Hepatocyte (in vitro differentiated cells): Measurements from ENCODE around the gene SEMA5B. TPM values are rescaled to one million over a fixed set of nuclear protein-coding genes. Genes with fewer than 3 reads are reported as not detected.

Experiments used
- DNase-seq: peaks from one replicate; pipeline ENCODE4 v3.0.0-alpha.2; 2016; ENCODE audit warnings: low spot score
- H2AFZ ChIP-seq: fragments of 200-600 bp; sonication (generic); 2 replicates; pipeline ENCODE4 v1.6.0; 2016; ENCODE audit warnings: antibody characterized with exemption, mild to moderate bottlenecking
- H3K27ac ChIP-seq: fragments of 200-600 bp; sonication (generic); 2 replicates; pipeline ENCODE4 v1.5.1; 2016; ENCODE audit warnings: mild to moderate bottlenecking
- H3K27me3 ChIP-seq: fragments of 200-600 bp; sonication (generic); 2 replicates; pipeline ENCODE4 v1.6.1; 2016
- H3K36me3 ChIP-seq: fragments of 200-600 bp; sonication (generic); replicated peaks from 2 replicates; pipeline ENCODE4 v1.5.1; 2016; ENCODE audit warnings: low read depth; ENCODE audit not compliant: insufficient read depth
- H3K4me1 ChIP-seq: fragments of 200-600 bp; sonication (generic); 2 replicates; pipeline ENCODE4 v1.5.1; 2016; ENCODE audit warnings: mild to moderate bottlenecking, moderate library complexity; ENCODE audit not compliant: insufficient read depth
- H3K4me2 ChIP-seq: fragments of 200-600 bp; sonication (generic); 2 replicates; pipeline ENCODE4 v1.6.0; 2016
- H3K4me3 ChIP-seq: fragments of 200-600 bp; sonication (generic); 2 replicates; pipeline ENCODE4 v1.5.1; 2016; ENCODE audit warnings: mild to moderate bottlenecking
- H3K79me2 ChIP-seq: fragments of 200-600 bp; sonication (generic); 2 replicates; pipeline ENCODE4 v1.6.0; 2017; ENCODE audit warnings: mild to moderate bottlenecking
- H3K9me2 ChIP-seq: fragments of 200-600 bp; sonication (generic); replicated peaks from 2 replicates; pipeline ENCODE4 v1.6.0; 2017; ENCODE audit warnings: mild to moderate bottlenecking; ENCODE audit not compliant: insufficient read depth
- H3K9me3 ChIP-seq: fragments of 200-600 bp; sonication (generic); 2 replicates; pipeline ENCODE4 v1.5.1; 2016; ENCODE audit warnings: low read depth, mild to moderate bottlenecking
- H4K20me1 ChIP-seq: fragments of 200-600 bp; sonication (generic); 2 replicates; pipeline ENCODE4 v1.6.0; 2016; ENCODE audit warnings: mild to moderate bottlenecking; ENCODE audit not compliant: insufficient read depth, poor library complexity, severe bottlenecking
- EZH2 ChIP-seq: fragments of 200-600 bp; sonication (generic); IDR thresholded peaks from 2 replicates; pipeline ENCODE4 v1.6.1; 2016; ENCODE audit warnings: antibody characterized with exemption, mild to moderate bottlenecking, borderline replicate concordance
- EZH2phosphoT487 ChIP-seq: fragments of 200-600 bp; sonication (generic); IDR thresholded peaks from one replicate; pipeline ENCODE4 v1.6.1; 2018; ENCODE audit warnings: antibody characterized with exemption, mild to moderate bottlenecking, low read depth, moderate library complexity; ENCODE audit not compliant: unreplicated experiment, severe bottlenecking
- WGBS: methylation state at CpG from one replicate; pipeline ENCODE4 v1.1.6; 2016; ENCODE audit warnings: low lambda C conversion rate; ENCODE audit errors: missing lambda C conversion rate; 5-methylcytosine and 5-hydroxymethylcytosine counted together
- polyA plus RNA-seq: library from polyadenylated mRNA; unstranded; fragments of >200 nt; fragmentation: Nextera tagmentation; extraction: Ambion mirVana; gene quantifications from 2 replicates; pipeline ENCODE4 v1.2.1, GENCODE V29; 2016
- total RNA-seq: library from RNA; depleted of rRNA; stranded (reverse); fragments of >200 nt; gene quantifications from 2 replicates; pipeline ENCODE4 v1.2.3, GENCODE V29; 2014
- TF ChIP-seq, protein P1 (sequence below): fragments of 200-600 bp; sonication (generic); IDR thresholded peaks from 2 replicates; pipeline ENCODE4 v1.5.1; 2016; ENCODE audit warnings: antibody characterized with exemption, mild to moderate bottlenecking; ENCODE audit not compliant: poor library complexity

SEMA5B gene
- total and polyA plus RNA-seq, 2 experiments from 2014 or later, result 1.4 to 4.2 TPM

DNA sequence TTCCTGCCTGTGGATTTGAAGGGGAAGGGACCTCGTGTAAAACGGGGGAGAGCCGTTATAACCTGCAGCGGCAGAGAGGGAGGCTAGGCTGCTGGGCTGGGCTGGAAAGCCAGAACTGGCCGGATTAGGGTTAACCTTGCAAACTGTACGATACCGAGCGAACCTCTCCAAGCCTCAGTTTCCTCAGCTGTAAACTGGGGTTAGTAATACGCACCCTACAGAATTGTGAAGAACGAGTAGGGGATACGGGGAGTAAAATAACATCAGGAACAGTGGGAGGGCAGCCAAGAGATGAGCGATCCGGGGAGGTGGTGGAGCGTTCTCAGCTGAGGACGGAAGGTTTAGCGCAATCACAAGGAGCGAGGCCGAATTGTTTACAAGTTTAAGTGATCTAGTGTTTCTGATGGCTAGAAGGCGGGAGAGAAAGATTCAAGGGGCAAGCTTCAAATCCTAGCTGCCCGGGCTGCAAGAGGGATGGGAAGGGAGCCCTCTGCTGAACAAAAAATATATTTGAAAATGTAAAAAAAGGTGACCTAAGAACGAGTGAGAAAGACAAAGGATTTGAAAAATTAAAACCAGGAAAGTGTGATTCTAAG lies 768 bp upstream of the SEMA5B start:
- peaks cover 10% of the 10 kb centered on the region for H3K4me1 ChIP-seq
- no peaks in the 10 kb centered on the region for H3K9me2 ChIP-seq
- H2AFZ ChIP-seq, result peak overlapping the region; percentile 87
- TF ChIP-seq, protein P1, sequence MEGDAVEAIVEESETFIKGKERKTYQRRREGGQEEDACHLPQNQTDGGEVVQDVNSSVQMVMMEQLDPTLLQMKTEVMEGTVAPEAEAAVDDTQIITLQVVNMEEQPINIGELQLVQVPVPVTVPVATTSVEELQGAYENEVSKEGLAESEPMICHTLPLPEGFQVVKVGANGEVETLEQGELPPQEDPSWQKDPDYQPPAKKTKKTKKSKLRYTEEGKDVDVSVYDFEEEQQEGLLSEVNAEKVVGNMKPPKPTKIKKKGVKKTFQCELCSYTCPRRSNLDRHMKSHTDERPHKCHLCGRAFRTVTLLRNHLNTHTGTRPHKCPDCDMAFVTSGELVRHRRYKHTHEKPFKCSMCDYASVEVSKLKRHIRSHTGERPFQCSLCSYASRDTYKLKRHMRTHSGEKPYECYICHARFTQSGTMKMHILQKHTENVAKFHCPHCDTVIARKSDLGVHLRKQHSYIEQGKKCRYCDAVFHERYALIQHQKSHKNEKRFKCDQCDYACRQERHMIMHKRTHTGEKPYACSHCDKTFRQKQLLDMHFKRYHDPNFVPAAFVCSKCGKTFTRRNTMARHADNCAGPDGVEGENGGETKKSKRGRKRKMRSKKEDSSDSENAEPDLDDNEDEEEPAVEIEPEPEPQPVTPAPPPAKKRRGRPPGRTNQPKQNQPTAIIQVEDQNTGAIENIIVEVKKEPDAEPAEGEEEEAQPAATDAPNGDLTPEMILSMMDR, result peak; percentile 65
- TF ChIP-seq EZH2 (no peak), EZH2phosphoT487 (peak; percentile 32)
- WGBS, result 2% methylated on average over 21 of the region's 21 CpGs
- H3K27ac ChIP-seq, result peak overlapping the region; percentile 36
- H4K20me1 ChIP-seq, result no peaks in the 10 kb centered on the region
- no peaks in the 10 kb centered on the region for H3K79me2 ChIP-seq
- peak overlapping the region; percentile 97 for H3K4me2 ChIP-seq
- peak; percentile 75 for DNase-seq
- no peaks in the 10 kb centered on the region for H3K36me3 ChIP-seq
- H3K9me3 ChIP-seq, result no peaks in the 10 kb centered on the region
- H3K4me3 ChIP-seq, result peak overlapping the region; percentile 46
- H3K27me3 ChIP-seq, result peaks cover 62% of the 10 kb centered on the region

DNA sequence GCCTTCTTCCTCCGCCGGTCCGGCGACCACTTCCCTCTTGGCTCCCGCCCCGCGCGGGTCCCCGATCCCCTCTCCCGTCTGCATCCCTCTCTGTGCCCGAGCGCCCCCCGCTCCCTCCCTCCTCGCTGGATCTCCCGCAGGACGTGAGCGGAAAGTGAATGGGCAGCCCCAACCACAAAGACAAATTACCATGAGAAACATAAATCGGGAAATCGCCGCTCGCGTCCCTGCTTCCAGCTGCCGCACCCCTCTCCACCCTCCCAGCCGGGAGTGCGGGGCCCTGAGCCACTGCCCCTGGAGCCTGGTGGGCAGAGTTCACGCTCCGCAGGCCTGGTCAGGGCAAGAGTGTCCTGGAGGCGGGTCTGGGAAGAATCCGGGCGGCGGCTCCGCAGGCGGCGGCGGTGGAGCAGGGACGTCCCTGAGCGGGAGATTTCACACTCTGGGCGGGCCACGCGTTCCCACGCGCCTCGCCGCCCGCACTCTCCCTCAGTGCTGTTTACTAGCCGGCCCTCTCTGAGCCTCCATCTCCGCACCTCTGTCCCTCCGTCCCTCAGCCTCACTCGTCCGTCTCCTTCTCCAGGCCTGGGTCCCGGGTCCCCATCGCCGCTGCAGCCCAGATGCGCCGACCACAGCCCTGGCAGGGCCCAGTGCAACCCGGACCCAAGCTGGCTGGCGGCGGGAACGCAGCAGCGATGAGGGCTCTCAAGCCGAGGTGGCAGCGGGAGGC lies 835 bp downstream of the SEMA5B start:
- H2AFZ ChIP-seq, result peak overlapping the region; percentile 87
- DNase-seq, result peak; percentile 37
- H3K4me3 ChIP-seq, result peak overlapping the region; percentile 46
- TF ChIP-seq EZH2 (peak; percentile 41), EZH2phosphoT487 (peak; percentile 84)
- TF ChIP-seq, protein P1, result no peak
- H4K20me1 ChIP-seq, result no peaks in the 10 kb centered on the region
- H3K79me2 ChIP-seq, result no peaks in the 10 kb centered on the region
- H3K36me3 ChIP-seq, result no peaks in the 10 kb centered on the region
- under 1% methylated on average over 53 of the region's 62 CpGs for WGBS
- H3K9me3 ChIP-seq, result no peaks in the 10 kb centered on the region
- H3K4me1 ChIP-seq, result peaks cover 10% of the 10 kb centered on the region
- no peak overlapping the region for H3K27ac ChIP-seq
- peaks cover 77% of the 10 kb centered on the region for H3K27me3 ChIP-seq
- H3K9me2 ChIP-seq, result no peaks in the 10 kb centered on the region
- peak overlapping the region; percentile 97 for H3K4me2 ChIP-seq

DNA sequence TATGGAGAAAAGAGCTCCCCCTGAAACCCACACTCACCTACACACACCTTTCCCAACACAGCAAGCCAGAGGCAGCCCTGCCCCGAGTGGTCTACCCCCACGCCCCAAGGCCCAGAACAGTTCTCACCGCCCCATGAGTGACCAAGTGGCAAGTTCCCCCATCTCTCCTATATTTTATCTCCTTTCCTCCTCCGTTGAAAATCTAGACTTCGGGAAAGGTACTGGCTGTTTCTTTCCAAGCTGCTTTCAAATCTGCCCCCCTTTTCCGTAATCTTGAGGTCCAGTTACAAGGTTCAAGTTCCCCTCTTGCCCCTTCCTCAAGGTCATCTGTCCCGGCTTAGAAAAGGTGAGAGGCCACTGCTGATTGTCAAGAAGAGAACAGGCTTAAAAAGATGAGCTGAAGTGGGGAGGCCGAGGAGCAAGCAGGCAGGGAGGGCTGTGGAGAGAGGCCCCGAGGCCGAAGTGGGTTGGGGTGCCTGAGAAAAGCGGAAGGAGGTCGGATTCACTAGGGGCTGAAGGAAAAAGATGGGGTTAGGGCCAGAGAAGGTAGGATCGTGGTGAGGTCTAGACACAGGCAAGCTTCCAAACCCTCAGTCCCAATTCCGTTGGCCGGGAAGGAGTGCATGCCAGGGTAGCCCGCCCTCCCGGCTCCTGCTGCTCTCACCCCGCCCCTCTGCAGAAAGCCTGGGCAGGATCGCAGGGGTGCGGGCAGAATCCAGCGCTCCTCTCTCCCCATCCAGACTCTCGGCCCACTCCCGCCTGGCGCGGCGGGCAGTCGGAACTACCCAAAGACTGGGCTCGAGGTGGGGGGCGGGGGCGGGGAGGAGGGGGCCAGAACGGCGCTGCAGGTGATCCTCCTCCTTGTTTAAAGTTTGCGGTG lies 1.7 kb downstream of the SEMA5B start:
- peak; percentile 53 for DNase-seq
- WGBS, result 23% methylated on average over 25 of the region's 33 CpGs
- Histone ChIP-seq H2AFZ (peak overlapping the region; percentile 87), H3K79me2 (no peaks in the 10 kb centered on the region), H4K20me1 (no peaks in the 10 kb centered on the region), H3K36me3 (no peaks in the 10 kb centered on the region), H3K4me1 (peaks cover 10% of the 10 kb centered on the region), H3K9me2 (no peaks in the 10 kb centered on the region), H3K27ac (no peak overlapping the region), H3K9me3 (no peaks in the 10 kb centered on the region), H3K4me3 (peak overlapping the region; percentile 46), H3K4me2 (peak overlapping the region; percentile 97), H3K27me3 (peaks cover 77% of the 10 kb centered on the region)
- TF ChIP-seq, protein P1, result no peak
- TF ChIP-seq EZH2, result peak; percentile 40
